ENCODE data around the gene XPO4.
"Not testable (repeated sequence)": the region's sequence is repeated elsewhere in the genome, so short reads cannot be mapped to it uniquely, and the experiment has no call there.

XPO4 gene

DNA sequence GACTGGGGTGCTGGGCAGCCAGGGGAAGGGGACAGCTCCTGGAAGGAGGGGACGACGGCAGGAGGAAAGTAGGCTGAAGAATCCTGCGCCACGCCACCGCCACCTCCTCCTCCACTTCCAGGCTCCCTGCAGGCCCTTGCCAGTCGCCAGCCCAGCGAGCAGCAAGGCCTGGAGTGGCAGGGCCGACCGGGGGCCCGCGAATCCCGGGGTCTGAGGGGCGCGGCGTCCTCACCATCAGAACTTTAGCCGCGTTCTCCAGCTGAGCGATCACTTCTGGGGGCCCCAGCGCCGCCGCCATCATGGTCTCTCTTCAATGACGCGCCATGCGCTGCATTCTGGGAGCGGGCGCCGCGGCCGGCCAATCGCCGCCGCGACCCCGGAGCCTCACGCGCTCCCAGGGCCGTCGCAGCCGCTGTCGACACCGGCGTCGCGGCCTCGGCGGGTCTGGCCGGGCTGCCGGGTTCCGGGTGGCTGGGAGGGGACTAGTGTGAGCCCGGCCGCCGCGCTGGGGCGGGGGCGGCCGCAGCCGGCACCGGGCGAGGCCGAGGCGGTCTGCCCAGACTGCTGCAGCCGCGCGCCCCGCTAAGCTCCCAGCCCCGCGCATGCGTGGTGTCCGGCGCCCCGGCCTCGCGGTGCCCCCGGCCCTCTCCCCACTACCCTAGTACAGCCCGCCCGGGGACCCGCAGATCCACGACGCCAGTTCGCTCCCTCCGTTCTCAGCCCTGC lies at the start of gene XPO4:
XPO4 (minus strand) TSS at position 309 of the 726 bp plus-strand sequence; CDS start at position 301, 8 bp downstream.
- no peak for DNase-seq (ENCODE audit: low read depth)

- DNase-seq (ENCODE audit: low read depth): not testable (repeated sequence)
Measured at GRCh38 chr13:20948001-20948400, 45.5 kb upstream of the XPO4 start.

- no peak for DNase-seq (ENCODE audit: low read depth)
Measured at GRCh38 chr13:20945952-20946383, 43.4 kb upstream of the XPO4 start.

DNA sequence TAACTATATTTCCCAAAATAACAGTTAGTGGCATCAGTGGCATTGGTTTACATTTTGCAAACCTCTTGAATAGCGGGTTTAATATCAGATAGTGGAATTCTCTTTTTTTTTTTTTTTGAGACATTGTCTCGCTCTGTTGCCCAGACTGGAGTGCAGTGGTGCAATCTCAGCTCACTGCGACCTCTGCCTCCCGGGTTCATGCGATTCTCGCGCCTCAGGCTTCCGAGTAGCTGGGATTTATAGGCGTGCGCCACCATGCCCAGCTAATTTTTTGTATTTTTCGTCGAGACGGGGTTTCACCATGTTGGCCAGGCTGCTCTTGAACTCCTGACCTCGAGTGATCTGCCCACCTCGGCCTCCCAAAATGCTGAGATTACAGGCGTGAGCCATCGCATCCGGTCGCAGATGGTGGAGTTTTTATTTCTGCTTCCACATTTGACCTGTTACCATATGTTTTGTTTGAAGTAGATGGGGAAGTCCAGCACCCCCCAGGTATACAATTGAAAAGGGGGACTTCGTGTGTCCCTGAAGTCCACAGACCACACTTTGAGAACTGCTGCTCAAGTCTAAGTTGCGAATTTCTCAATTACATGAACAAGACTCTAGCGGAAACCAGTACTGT lies 40.5 kb upstream of the XPO4 start:
- no peak for DNase-seq (ENCODE audit: low read depth)

- DNase-seq (ENCODE audit: low read depth): not testable (repeated sequence)
Measured at GRCh38 chr13:20940511-20940910, 38.0 kb upstream of the XPO4 start.

DNA sequence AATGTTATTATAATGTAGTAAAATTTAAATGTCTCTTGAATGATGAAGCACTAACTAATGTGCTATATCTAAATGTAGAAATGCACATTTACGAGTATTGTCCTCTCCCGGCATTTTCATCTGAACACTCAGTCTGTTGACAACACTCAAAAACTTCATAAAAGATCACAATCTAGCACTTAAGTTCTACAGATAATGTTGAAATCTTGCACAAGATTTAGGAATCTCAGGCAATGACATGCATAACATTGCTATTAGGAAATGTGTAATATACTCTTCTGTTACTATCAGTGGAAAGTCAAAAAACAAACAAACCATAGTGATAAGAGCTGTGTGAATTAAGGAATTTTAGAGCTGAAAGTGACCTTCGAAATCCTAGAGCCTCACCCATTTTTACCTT lies 37.5 kb upstream of the XPO4 start:
- no peak for DNase-seq (ENCODE audit: low read depth)

GRCh38 chr13:20939662-20940061 lies 37.1 kb upstream of the XPO4 start:
- no peak for DNase-seq (ENCODE audit: low read depth)

- no peak for DNase-seq (ENCODE audit: low read depth)
Measured at GRCh38 chr13:20938302-20938701, 35.8 kb upstream of the XPO4 start.

- no peak for DNase-seq (ENCODE audit: low read depth)
Measured at GRCh38 chr13:20927596-20928257, 25.2 kb upstream of the XPO4 start.

DNA sequence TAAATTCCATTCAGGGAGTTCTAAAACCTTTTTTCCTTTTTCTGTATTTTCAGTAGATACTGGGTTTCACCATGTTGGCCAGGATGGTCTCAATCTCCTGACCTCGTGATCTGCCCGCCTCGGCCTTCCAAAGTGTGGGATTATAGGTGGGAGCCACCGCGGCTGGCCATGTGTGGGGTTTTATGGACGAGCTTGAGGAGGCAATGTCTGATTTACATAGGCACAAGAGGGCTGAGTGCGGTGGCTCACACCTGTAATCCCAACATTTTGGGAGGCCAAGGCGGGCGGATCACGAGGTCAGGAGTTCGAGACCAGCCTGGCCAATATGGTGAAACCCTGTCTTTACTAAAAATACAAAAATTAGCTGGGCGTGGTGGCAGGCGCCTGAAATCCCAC lies 22.8 kb upstream of the XPO4 start:
- DNase-seq (ENCODE audit: low read depth): not testable (repeated sequence)

GRCh38 chr13:20924758-20925394 lies 22.3 kb upstream of the XPO4 start:
- no peak for DNase-seq (ENCODE audit: low read depth)

- DNase-seq (ENCODE audit: low read depth): no peak
Measured at GRCh38 chr13:20923272-20923671, 20.7 kb upstream of the XPO4 start.

DNA sequence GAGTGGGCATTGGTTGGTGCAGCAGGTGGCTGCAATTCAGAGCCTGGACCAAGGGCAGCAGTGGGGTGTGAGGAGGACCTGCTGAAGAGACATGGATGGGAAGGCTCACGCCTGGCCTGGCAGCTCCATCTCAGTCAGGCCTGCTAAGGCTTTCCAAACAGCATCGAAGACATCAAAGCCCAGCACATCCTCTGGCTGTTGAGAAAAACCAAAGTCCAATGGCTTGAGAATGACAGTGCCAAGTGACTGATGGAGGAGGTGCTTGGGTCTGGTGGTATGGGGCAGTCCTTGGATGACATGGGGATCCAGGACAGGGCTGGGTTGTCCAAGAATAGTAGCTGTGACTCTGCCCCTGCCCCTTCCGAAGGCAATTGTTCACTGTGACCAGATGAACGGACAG lies 19.0 kb upstream of the XPO4 start:
- DNase-seq (ENCODE audit: low read depth): no peak

- not testable (repeated sequence) for DNase-seq (ENCODE audit: low read depth)
Measured at GRCh38 chr13:20915676-20916075, 13.1 kb upstream of the XPO4 start.

GRCh38 chr13:20911037-20911436 lies 8.5 kb upstream of the XPO4 start:
- DNase-seq (ENCODE audit: low read depth): no peak

- DNase-seq (ENCODE audit: low read depth): no peak
Measured at GRCh38 chr13:20908714-20909497, 6.4 kb upstream of the XPO4 start.

DNA sequence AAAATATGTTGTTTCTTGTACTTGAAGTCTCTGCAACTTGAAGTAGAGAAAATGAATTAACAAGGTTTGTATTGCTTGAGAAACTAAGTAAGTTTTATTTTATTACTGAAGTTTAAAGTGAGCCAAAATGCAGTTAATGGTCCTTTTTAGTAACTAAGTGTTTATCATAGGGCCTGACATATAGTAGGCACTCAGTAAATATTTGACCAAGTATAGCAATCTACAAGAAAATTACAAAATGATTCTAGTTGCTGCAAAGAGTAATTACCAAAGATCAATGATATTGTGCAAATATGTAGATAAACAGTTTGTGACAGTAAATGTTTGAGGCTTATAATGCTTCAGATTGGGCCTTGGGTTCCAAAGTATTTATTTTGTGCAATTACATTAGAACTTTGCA lies 2.4 kb upstream of the XPO4 start:
- no peak for DNase-seq (ENCODE audit: low read depth)

DNA sequence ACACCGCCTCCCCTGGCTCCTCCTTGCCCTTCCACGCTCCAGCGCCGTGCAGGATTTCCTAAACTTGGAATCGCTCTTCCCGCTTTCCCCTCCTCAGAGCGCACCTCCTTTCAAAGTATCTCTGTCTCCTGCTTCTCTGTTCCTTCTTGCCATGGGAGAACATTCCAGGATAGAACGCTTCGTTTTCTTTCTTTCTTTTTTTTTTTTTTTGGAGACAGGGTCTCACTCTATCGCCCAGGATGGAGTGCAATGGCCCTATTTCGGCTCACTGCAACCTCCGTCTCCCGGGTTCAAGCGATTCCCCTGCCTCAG lies 574 bp upstream of the XPO4 start:
- DNase-seq (ENCODE audit: low read depth): no peak

DNA sequence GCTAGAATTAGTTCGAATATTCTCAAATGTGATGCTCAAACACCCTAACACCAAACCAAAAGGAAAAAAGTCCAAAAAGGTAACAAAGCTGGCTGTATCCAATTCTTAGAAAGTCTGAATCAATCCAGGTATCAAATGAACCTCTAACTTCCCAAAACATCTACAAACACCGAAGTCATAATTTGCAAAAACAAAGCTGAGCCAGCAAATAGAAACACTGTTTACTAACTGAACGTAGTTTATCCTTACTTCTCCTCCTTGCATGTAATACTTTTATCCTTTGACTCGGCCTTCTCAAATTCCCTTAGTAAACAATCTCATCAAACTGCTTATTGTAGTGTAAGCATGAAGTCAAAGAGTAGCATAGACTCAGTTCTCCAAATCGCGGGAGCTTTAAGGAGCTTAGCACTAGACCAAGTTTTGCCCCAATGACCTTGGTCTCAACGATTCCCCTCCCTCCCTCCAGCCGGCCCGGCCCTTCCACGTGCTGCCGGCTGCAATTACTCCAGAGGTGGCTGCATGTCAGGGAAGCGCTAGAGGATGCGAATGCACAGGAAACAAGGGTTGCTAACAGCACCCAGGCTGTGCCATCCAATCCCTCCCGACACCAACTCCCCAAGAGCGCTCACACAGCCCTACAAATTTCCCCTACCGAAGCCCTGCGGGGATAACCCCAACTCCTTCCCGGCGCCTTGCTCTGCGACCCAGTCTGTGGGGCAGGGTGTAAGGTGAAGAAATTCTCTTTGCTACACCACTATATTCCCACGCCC lies 693 bp downstream of the XPO4 start:
- DNase-seq (ENCODE audit: low read depth): no peak

DNA sequence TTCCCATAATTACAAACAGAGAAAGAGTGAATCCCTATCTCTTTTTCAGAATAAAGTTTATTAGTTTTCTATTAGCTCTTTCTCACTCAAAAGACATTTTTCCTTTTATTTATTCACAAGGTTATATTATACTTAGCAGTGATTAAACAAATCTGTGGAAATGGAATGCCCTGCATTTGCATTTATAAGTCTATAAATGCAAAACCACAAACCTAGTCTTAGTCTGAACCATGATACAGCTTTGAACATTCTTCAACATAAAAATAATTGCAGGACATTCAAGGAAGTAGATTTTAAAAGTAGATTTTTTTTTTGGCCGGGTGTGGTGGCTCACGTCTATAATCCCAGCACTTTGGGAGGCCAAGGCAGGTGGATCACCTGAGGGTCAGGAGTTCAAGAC lies 8.3 kb downstream of the XPO4 start:
- no peak for DNase-seq (ENCODE audit: low read depth)

GRCh38 chr13:20891768-20892167 lies 10.8 kb downstream of the XPO4 start:
- DNase-seq (ENCODE audit: low read depth): no peak
